ENCODE data around the gene NAB2.

NAB2 gene

DNA sequence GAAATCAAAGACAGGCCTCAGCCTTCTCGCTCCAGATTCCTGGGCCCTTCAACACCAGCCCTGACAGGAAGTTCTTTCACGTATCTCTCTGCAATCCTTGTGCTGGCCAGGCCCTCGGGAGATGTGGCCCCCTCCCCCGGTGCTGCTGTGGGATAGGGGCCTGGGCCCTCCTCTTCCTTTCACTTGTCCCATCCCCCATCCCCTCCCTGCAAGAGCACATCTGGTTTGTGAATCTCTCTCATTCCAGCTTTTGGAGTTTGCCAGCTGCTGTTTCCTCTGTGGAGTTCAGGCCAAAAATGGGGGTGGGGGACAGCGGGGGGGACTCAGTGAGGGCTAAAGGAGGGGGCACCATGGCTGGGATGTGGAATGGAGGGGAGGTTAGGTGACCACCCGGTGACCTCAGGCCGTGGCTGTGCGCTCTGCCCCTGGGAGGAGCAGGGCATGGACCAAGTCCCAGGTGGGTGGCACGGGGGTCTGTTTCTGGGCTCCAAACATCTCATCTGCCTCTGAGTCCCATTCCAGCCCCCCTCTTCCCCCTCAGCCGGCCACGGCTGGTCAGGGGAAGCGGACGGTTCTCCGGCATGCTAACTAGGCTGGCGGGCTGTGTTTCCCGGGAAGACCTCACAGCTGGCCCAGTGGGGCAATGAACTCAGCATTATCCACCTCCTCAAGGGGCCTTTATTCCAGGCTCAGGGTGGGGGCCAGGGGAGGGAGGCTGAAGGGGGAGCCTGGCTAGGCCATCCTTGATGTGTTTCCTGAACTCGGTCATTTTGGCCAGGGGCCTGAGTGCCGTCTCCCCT lies 46.8 kb downstream of the NAB2 start:
- no peak for DNase-seq

DNA sequence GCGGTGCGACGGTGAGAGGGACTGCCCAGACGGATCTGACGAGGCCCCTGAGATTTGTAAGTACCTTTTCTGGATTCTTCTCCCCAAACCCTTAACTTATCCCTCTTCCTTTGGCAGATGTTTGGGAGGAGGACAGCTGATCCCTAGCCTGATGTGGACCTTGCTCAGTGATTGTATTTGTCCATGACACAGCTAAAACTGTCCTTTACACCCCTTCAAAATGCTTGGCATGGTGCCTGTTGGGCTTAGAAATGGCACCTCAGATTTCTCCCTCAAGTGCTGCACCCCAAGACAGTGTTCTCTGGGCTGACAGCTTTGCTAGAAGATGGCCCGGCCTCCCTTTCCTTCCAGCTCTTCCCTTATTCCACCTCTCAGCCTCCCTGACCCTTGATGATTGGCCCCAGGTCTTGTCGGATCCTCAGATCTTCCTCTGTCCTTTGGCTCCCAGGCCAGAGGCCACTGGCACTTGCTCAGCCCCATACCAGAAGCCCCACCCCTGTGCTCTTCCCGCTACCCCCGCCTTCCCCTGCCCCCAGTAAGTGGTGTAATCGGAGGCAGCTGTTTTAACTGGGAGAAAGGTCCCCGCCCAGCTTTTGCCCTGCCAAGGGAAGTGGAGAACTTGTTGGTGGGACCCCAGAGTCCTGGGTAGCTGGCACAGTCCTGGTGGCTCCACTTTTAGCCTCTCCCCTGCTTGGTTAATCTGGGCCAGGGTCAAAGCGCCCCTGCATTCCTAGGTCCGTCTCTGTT lies 49.8 kb downstream of the NAB2 start:
- DNase-seq: no peak

- DNase-seq: no peak
Measured at GRCh38 chr12:57139796-57140649, 51.1 kb downstream of the NAB2 start.

- DNase-seq: no peak
Measured at GRCh38 chr12:57141249-57141648, 52.3 kb downstream of the NAB2 start.

- DNase-seq: no peak
Measured at GRCh38 chr12:57142121-57142520, 53.2 kb downstream of the NAB2 start.

- DNase-seq: no peak
Measured at GRCh38 chr12:57142727-57143126, 53.8 kb downstream of the NAB2 start.

- no peak for DNase-seq
Measured at GRCh38 chr12:57143454-57143853, 54.5 kb downstream of the NAB2 start.
